ENCODE data around the gene RRP9.
"Not testable (repeated sequence)": the region's sequence is repeated elsewhere in the genome, so short reads cannot be mapped to it uniquely, and the experiment has no call there.

RRP9 gene, protein sequence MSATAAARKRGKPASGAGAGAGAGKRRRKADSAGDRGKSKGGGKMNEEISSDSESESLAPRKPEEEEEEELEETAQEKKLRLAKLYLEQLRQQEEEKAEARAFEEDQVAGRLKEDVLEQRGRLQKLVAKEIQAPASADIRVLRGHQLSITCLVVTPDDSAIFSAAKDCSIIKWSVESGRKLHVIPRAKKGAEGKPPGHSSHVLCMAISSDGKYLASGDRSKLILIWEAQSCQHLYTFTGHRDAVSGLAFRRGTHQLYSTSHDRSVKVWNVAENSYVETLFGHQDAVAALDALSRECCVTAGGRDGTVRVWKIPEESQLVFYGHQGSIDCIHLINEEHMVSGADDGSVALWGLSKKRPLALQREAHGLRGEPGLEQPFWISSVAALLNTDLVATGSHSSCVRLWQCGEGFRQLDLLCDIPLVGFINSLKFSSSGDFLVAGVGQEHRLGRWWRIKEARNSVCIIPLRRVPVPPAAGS

GRCh38 chr3:51941798-51942602 lies at the start of gene RRP9, which contains the start of gene PARP3:
RRP9 (minus strand) TSS chr3:51941904; CDS start chr3:51941867, 37 bp downstream.
PARP3 (plus strand) TSS chr3:51942363; CDS start chr3:51943356, 993 bp downstream.
- DNase-seq, result peak; percentile 96 to 99

GRCh38 chr3:51990501-51990971 lies 48.8 kb upstream of the RRP9 start:
- not testable (repeated sequence) for DNase-seq

GRCh38 chr3:51988286-51989146 lies 46.8 kb upstream of the RRP9 start:
- no peak for DNase-seq

DNA sequence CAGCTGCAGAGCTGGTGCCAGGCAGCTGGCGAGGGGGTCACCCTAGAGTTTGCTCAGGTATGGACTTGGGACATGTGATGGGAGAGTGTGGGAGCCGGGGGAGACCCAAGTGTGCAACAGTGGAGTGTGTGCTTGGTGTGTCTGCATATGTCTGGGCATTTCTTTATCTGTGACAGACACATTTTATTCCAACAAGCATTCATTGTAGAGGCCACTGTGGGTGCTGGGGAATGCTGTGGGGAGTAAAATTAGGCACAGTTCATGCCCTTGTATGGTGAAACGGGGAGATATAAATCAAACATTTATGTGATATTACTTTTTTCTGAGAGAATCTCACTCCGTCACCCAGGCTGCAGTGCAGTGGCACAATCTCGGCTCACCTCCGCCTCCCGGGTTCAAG lies 45.9 kb upstream of the RRP9 start:
- no peak for DNase-seq

DNA sequence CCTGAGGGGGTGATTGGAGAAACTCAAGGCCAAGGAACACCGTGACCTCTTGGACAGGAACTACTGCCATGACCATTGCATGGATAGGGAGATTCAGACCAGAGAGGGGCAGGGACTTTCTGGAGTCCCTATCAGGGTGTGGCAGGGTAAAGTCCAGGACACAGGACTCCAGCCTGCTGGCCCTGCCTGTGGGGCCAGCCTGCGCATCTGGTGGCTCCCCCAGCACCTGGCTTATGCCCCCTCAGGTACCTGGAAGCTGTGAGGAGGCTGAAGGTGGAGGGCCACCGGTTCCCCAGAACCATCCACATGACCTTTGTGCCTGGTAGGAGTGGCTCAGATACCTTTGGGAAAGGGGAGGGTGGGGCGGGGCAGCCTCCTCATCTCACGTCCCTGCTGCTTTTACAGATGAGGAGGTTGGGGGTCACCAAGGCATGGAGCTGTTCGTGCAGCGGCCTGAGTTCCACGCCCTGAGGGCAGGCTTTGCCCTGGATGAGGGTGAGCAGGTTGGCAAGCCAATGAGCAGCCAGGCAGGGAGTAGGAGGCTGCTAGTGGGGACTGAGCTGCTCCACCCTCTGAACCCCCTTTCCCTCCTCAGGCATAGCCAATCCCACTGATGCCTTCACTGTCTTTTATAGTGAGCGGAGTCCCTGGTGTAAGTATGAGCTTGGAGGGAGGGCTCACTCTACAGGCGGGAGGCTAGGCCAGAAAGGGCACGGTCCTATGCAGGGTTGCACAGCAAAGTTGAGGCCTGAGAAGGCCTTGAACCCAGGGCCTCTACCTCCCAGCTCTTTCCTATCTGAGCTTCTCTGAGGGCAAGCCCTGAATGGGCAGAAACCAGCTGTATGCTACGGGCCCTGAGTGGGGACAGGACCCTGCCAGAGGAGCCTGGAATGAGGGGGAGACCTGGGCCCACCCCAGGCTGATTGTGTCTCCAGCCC lies 44.6 kb upstream of the RRP9 start:
- DNase-seq, result no peak

DNA sequence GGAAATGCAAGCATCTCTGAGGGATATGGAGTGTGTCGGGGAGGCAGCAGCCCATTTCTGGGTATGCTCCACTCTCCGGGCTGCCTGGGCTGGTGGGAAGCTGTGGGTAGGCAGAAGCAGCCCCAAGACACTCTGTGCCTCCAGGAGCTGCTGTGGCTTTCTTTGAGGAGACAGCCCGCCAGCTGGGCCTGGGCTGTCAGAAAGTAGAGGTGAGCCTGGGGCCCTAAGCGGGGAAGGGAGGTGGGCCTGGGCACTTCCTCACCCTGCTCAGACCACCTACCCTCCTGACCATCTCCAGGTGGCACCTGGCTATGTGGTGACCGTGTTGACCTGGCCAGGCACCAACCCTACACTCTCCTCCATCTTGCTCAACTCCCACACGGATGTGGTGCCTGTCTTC lies 43.4 kb upstream of the RRP9 start:
- no peak for DNase-seq

- DNase-seq, result no peak
These were observed 42.6 kb upstream of the RRP9 start for GRCh38 chr3:51984269-51984647.

DNA sequence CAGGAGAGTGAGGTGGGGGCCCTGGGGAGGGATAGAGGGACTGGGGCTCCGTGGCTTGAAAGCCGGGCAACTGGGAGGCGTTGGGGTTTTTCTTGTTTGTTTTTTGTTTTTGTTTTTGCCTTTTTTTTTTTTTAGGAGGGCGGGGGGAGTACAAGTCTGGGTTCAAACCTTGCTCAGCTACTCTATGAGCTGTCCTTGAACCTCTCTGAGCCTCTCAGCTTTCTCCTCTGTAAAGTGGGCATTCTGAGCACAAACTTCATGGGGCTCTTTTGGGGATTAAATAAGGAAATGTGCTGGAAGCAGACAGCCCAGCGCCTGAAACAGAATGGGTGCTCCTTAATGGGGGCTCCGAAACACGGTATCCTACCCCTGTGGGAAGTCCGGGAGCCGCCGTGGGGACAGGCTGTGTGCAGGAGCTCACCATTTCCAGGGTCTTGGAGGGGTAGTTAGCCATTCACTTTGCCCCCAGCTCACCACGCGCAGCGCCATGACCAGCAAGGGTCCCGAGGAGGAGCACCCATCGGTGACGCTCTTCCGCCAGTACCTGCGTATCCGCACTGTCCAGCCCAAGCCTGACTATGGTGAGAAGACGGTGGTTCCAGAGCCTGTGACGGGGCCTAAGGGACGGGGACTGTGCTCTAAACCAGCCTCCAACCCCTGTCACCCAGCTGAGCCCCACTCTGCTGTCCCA lies 42.0 kb upstream of the RRP9 start:
- DNase-seq, result no peak

- peak in 1 of 2 experiments; percentile 18 for DNase-seq
These were observed 41.3 kb upstream of the RRP9 start, which contains the start of gene ACY1 for GRCh38 chr3:51982838-51983577. ACY1 (plus strand) TSS chr3:51983535; CDS start chr3:51984065, 530 bp downstream.

- DNase-seq, result no peak
These were observed 40.7 kb upstream of the RRP9 start for GRCh38 chr3:51982352-51982837.

DNA sequence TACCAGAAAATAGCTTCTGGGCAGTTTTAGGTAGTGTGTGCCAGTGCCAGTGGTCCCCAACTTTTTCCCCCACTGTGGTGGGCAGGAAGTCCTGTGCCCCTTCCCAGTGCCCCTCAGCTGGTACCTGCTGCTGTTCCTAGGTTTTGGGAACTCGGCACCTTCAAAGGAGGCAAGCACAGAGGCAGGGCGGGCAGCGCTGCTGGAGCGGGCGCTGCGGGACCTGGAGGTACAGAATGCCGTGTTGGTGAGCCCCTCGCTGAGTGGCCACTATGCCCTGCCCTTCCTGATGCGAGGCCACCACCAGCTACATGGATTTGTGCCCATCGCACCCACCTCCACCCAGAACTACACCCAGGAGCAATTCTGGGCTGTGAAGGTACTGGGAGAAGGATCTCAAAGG lies 38.5 kb upstream of the RRP9 start:
- no peak for DNase-seq

DNA sequence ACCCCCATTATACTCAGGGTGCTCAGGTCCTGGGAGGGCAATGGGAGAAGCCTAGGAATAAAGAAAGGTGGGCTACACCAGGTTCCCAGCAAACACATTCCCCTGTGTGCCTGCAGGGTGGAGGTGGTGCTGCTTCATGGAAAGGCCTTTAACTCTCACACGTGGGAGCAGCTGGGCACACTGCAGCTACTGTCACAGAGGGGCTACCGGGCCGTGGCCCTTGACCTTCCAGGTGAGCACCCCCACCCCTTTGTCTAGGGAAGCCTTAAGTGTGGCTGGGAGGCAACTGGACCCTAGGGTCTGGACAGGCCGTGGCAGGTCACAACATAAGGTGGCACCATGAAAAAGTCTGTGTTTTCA lies 36.4 kb upstream of the RRP9 start:
- DNase-seq, result no peak

- no peak for DNase-seq
These were observed 35.9 kb upstream of the RRP9 start for GRCh38 chr3:51977446-51978142.

DNA sequence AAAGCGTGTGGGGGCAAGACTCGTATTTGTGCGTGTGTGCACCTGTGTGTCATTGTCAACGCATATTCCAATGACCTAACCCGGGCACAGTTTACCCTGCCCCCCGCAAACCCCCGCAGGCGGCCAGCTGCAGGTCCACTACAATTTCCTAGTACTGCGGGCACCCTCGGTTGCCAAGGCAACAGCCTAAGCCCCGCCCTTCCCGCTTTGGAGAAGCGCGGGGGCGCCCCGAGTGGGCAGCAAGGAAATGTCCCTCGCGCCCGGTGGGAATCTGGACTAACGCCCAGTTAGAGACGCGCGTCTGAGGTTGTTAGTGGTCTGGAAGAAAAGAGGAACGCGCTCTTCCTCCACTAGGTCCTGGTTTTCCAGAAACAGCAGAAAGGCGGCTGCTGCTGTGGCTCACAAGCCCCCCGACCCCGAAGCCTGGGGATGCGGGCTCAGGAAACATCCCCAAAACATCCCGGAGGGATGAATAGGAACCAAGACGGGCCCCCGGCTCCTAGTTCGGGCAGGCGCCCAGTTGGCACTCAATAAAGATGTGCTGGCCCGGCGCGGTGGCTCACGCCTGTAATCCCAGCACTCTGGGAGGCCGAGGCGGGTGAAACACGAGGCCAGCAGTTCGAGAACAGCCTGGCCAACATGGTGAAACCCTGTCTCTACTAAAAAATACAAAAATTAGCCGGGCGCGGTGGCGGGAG lies 34.3 kb upstream of the RRP9 start:
- DNase-seq, result no peak

GRCh38 chr3:51974963-51975851 lies 33.5 kb upstream of the RRP9 start, which contains the start of gene ABHD14A:
ABHD14A (plus strand) TSS chr3:51975064; CDS start chr3:51975136, 72 bp downstream.
- no peak for DNase-seq

DNA sequence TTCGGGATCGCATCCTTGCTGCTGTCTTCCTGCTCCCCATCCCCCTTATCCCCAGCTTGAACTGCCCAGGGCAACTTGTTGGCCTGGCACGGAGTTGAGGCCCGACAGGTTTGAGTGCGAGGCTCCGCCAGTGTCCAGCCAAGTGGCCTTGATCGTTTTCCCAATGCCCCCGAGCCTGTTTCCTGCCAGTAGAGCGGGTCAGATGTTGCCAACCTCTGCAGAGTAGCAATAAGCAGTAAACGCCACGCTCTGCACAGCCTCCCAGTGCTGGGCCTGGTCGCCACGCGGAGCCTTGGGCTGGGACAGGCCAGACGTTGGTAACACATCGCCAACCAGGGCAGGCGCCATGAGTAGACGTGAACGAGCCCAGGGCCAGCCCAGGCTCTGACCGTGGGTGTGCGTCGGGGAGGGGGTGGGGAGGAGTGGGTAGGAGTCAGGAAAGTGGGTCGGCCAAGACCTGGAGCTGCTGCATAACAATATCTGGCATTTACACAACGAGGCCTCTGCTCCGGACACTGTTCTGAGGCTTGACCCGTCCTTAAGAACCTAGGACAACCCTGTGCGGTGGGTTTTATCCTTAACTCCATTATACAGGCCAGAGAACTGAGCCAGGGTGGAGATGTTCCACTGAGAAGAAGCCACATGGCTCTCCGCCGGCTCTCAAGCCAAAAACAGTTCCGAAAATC lies 32.7 kb upstream of the RRP9 start:
- DNase-seq, result no peak

DNA sequence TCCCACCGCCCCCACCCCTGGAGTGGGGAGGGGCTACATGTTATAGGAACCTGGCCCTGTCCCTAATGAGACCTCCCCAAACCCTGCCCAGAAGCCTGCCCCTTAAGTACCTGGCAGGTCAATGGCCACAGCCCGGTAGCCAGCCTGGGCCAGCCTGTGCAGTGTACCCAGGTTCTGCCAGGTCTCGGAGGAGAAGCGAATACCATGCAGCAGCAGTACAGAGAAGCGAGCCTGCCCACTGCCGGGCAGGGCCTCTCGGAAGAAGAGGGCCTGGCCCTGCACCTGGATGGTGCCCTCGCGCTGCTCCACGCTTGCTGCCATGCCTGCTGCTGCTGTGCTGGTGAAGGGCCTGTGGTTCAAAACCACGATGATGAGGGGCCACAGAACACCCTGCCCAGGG lies 29.6 kb upstream of the RRP9 start:
- DNase-seq, result no peak
